K562 (cell line): ENCODE measurements around the gene LPIN2. TPM values are rescaled to one million over a fixed set of nuclear protein-coding genes. Genes with fewer than 3 reads are reported as not detected.

Experiments
- ATF2 ChIP-seq: sonication (generic); formaldehyde crosslinking; IDR thresholded peaks from 2 replicates; pipeline ENCODE4 v1.8.1; 2022; ENCODE audit warnings: missing genetic modification reagents
- DPF2 ChIP-seq: fragments of 450-650 bp; IDR thresholded peaks from 2 replicates; pipeline ENCODE4 v1.6.1; 2016
- ETS1 ChIP-seq: conservative IDR thresholded peaks from 2 replicates; pipeline ENCODE4 v1.6.1; 2011; ENCODE audit warnings: low read depth, mild to moderate bottlenecking, low read length; ENCODE audit not compliant: control insufficient read depth
- GABPB2 ChIP-seq: fragments of 250-450 bp; sonication (Bioruptor Pico); conservative IDR thresholded peaks from 2 replicates; pipeline ENCODE4 v1.5.1; 2021; ENCODE audit warnings: mild to moderate bottlenecking
- HOMEZ ChIP-seq: fragments of 250-450 bp; sonication (Bioruptor Pico); IDR thresholded peaks from 2 replicates; pipeline ENCODE4 v1.4.0; 2020; ENCODE audit warnings: mild to moderate bottlenecking, moderate library complexity
- ID3 ChIP-seq, 2 experiments: fragments of 250-450 bp in 1 of 2; fragments of 450-650 bp in 1 of 2; sonication (Bioruptor Pico) in 1 of 2; IDR thresholded peaks; 2 replicates each; pipeline versions ENCODE4 v1.6.1 to v1.8.0; 2016 to 2021; ENCODE audit warnings: mild to moderate bottlenecking in 2 of 2, moderate library complexity in 2 of 2, missing compliant biosample characterization in 1 of 2, missing genetic modification characterization in 1 of 2
- MXI1 ChIP-seq: IDR thresholded peaks from 2 replicates; pipeline ENCODE4 v1.6.1; 2011; ENCODE audit warnings: low read depth, mild to moderate bottlenecking, improper control_type of control experiment, low read length
- PCBP1 ChIP-seq: fragments of 200-400 bp; formaldehyde crosslinking; IDR thresholded peaks from 2 replicates; pipeline ENCODE4 v1.6.1; 2018; ENCODE audit warnings: mild to moderate bottlenecking, low read depth, low read length; ENCODE audit not compliant: poor library complexity, severe bottlenecking
- RUNX1 ChIP-seq: sonication (generic); IDR thresholded peaks from 2 replicates; pipeline ENCODE4 v1.6.1; 2016; ENCODE audit warnings: antibody characterized with exemption, low read depth
- polyA plus RNA-seq, 8 experiments: library from polyadenylated mRNA; depleted of rRNA in 4 of 8; stranded (reverse) in 5 of 8; unstranded in 3 of 8; fragments of >200 nt; fragmentation: Nextera tagmentation in 2 of 8; fragmentation: Illumina TruSeq in 1 of 8; extraction: Ambion mirVana in 2 of 8; extraction: Trizol in 1 of 8; gene quantifications; 2 replicates each; pipeline versions ENCODE4 v1.2.1 to v1.2.3, GENCODE V29; 2011 to 2014; ENCODE audit warnings: inconsistent platforms in 1 of 8, missing spikeins in 1 of 8
- total RNA-seq, 7 experiments: library from RNA; depleted of rRNA in 6 of 7; stranded (reverse); fragments of >200 nt in 6 of 7; fragmentation: Illumina TruSeq in 2 of 7; extraction: Trizol in 2 of 7; gene quantifications; 2 replicates each; pipeline versions ENCODE4 v1.2.1 to v1.2.3, GENCODE V29; 2011 to 2021; ENCODE audit warnings: low replicate concordance in 1 of 7
- TF ChIP-seq, protein P1 (sequence below): fragments of 450-650 bp; IDR thresholded peaks from 2 replicates; pipeline ENCODE4 v1.6.1; 2016; ENCODE audit warnings: low read depth

LPIN2 gene
- total and polyA plus RNA-seq, 9 of the 15 experiments (the other 6 are each of a cell fraction or from before 2014, with no cell fraction given) = 5.2 to 34.8 (median 24.6) TPM

DNA sequence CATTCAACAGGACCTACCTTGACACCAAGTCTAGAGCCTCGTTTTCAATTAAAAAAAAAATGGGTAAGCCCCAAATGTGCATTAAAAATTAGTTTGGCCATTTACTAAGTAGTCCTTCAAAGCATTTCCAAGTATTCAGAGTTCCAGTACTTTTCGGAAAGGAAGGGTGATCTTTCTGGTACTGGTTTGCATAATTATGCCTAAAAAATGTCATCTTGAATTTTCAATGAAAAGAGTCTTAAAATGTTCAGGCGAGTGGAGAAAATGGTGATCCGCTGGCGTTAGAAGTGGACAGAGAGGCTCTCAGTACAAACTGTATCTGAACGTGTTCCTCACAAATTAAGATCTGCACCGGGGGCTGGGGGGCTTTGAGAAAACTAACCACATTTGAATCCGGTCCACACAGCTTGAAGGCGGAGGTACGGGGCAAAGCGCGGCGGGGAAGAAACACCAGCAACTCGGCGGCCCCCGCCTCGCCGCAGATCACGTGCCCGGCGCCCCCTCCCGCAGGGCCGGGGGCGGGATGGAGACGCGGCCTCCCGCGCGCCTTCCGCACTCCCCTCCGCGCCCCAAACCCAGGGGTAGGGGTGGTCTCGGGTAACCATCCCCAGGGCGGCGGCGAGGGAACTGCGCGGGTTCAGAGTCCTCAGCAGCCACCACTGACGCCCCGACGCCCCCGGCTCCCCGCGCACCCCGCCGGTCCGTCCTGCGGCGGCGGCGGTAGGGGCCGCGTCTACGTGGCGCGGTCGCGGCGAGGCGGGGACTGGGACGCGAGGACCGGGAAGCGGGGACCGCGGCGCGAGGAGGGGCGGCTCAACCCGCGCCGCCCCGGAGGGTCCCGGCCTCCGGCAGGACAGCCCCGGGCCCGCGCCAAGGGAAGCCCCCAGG lies 564 bp downstream of the LPIN2 start (continued):
- TF ChIP-seq, protein P1, sequence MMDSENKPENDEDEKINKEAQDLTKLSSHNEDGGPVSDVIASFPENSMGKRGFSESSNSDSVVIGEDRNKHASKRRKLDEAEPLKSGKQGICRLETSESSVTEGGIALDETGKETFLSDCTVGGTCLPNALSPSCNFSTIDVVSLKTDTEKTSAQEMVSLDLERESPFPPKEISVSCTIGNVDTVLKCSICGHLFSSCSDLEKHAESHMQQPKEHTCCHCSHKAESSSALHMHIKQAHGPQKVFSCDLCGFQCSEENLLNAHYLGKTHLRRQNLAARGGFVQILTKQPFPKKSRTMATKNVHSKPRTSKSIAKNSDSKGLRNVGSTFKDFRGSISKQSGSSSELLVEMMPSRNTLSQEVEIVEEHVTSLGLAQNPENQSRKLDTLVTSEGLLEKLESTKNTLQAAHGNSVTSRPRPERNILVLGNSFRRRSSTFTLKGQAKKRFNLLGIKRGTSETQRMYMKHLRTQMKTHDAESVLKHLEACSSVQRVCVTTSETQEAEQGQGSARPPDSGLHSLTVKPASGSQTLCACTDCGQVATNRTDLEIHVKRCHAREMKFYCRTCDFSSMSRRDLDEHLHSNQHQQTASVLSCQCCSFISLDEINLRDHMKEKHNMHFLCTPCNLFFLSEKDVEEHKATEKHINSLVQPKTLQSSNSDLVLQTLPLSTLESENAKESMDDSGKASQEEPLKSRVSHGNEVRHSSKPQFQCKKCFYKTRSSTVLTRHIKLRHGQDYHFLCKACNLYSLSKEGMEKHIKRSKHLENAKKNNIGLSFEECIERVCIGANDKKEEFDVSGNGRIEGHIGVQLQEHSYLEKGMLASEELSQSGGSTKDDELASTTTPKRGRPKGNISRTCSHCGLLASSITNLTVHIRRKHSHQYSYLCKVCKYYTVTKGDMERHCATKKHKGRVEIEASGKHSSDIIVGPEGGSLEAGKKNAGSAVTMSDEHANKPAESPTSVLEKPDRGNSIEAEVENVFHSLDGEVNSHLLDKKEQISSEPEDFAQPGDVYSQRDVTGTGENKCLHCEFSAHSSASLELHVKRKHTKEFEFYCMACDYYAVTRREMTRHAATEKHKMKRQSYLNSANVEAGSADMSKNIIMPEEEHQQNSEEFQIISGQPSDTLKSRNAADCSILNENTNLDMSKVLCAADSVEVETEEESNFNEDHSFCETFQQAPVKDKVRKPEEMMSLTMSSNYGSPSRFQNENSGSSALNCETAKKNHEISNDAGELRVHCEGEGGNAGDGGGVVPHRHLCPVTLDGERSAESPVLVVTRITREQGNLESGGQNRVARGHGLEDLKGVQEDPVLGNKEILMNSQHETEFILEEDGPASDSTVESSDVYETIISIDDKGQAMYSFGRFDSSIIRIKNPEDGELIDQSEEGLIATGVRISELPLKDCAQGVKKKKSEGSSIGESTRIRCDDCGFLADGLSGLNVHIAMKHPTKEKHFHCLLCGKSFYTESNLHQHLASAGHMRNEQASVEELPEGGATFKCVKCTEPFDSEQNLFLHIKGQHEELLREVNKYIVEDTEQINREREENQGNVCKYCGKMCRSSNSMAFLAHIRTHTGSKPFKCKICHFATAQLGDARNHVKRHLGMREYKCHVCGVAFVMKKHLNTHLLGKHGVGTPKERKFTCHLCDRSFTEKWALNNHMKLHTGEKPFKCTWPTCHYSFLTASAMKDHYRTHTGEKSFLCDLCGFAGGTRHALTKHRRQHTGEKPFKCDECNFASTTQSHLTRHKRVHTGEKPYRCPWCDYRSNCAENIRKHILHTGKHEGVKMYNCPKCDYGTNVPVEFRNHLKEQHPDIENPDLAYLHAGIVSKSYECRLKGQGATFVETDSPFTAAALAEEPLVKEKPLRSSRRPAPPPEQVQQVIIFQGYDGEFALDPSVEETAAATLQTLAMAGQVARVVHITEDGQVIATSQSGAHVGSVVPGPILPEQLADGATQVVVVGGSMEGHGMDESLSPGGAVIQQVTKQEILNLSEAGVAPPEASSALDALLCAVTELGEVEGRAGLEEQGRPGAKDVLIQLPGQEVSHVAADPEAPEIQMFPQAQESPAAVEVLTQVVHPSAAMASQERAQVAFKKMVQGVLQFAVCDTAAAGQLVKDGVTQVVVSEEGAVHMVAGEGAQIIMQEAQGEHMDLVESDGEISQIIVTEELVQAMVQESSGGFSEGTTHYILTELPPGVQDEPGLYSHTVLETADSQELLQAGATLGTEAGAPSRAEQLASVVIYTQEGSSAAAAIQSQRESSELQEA = no peak
- TF ChIP-seq ID3 (CRISPR knock-in tag; IDR thresholded peaks at IDR 0.05) (no peak), ID3 (tag; IDR thresholded peaks at IDR 0.05) (peak; percentile 70), GABPB2 (no peak), PCBP1 (no peak), ATF2 (CRISPR knock-in tag) (peak; percentile 61; the same call in 1 of the 2 replicates), DPF2 (no peak), HOMEZ (CRISPR knock-in tag) (no peak), MXI1 (no peak), ETS1 (0 out of 2 replicates have a peak, but pooled peaks have one; percentile 45), RUNX1 (no peak)
